Mesenchymal stem cell (in vitro differentiated cells and primary cell): ENCODE results near the gene CA10.

ENCODE experiments used
- DNase-seq: peaks from one replicate; pipeline ENCODE4 v3.0.0-alpha.2; 2013
- H2AFZ ChIP-seq: one replicate; pipeline ENCODE4 v1.6.1; 2013; ENCODE audit warnings: low read depth, mild to moderate bottlenecking, control low read depth, inconsistent platforms, low read length, moderate library complexity
- H2AK5ac ChIP-seq: 2 replicates; pipeline ENCODE4 v1.6.1; 2013; ENCODE audit warnings: low read length, moderate library complexity, mild to moderate bottlenecking, inconsistent platforms; ENCODE audit not compliant: severe bottlenecking
- H2BK120ac ChIP-seq: one replicate; pipeline ENCODE4 v1.6.1; 2013; ENCODE audit warnings: low read depth, mild to moderate bottlenecking, inconsistent platforms, low read length, moderate library complexity
- H2BK12ac ChIP-seq, 2 experiments: one replicate each; pipeline ENCODE4 v1.6.1; 2013; ENCODE audit warnings: inconsistent platforms in 2 of 2, low read length in 2 of 2, mild to moderate bottlenecking in 2 of 2, moderate library complexity in 2 of 2, control low read depth in 1 of 2
- H2BK15ac ChIP-seq: one replicate; pipeline ENCODE4 v1.6.1; 2013; ENCODE audit warnings: mild to moderate bottlenecking, low read depth, inconsistent platforms; ENCODE audit not compliant: poor library complexity, severe bottlenecking
- H2BK5ac ChIP-seq: 2 replicates; pipeline ENCODE4 v1.6.1; 2013; ENCODE audit warnings: low read depth, mild to moderate bottlenecking, low read length, control low read depth, inconsistent platforms; ENCODE audit not compliant: poor library complexity, severe bottlenecking
- H3K14ac ChIP-seq, 2 experiments: one replicate each; pipeline ENCODE4 v1.6.1; 2013; ENCODE audit warnings: inconsistent platforms in 2 of 2, low read length in 2 of 2, control low read depth in 1 of 2, mild to moderate bottlenecking in 1 of 2, moderate library complexity in 1 of 2
- H3K18ac ChIP-seq, 2 experiments: one replicate each; pipeline ENCODE4 v1.6.1; 2013; ENCODE audit warnings: inconsistent platforms in 2 of 2, low read length in 2 of 2, control low read depth in 1 of 2, low read depth in 1 of 2, mild to moderate bottlenecking in 1 of 2
- H3K23ac ChIP-seq, 2 experiments: one replicate each; pipeline ENCODE4 v1.6.1; 2013; ENCODE audit warnings: inconsistent platforms in 2 of 2, low read length in 2 of 2, mild to moderate bottlenecking in 2 of 2, moderate library complexity in 2 of 2, control low read depth in 1 of 2
- H3K27ac ChIP-seq: 2 replicates; pipeline ENCODE4 v1.5.1; 2013; ENCODE audit warnings: mild to moderate bottlenecking, moderate library complexity, low read length, control low read depth, inconsistent platforms; ENCODE audit not compliant: poor library complexity, severe bottlenecking
- H3K27me3 ChIP-seq, 2 experiments: 2 replicates each; pipeline versions ENCODE4 v1.6.1 to v1.7.0; 2013; ENCODE audit warnings: low read length in 2 of 2, mild to moderate bottlenecking in 2 of 2, moderate library complexity in 2 of 2, control low read depth in 1 of 2, inconsistent platforms in 1 of 2; ENCODE audit not compliant: control insufficient read depth in 1 of 2, insufficient read depth in 1 of 2
- H3K36me3 ChIP-seq, 2 experiments: 2 replicates each; pipeline versions ENCODE4 v1.6.1 to v1.7.0; 2013; ENCODE audit warnings: low read length in 2 of 2, control low read depth in 1 of 2, inconsistent platforms in 1 of 2, low read depth in 1 of 2, mild to moderate bottlenecking in 1 of 2; ENCODE audit not compliant: insufficient read depth in 2 of 2, control insufficient read depth in 1 of 2
- H3K4ac ChIP-seq, 2 experiments: one replicate each; pipeline ENCODE4 v1.6.1; 2013; ENCODE audit warnings: inconsistent platforms in 2 of 2, low read length in 2 of 2, mild to moderate bottlenecking in 2 of 2, moderate library complexity in 2 of 2, control low read depth in 1 of 2, low read depth in 1 of 2
- H3K4me1 ChIP-seq: 2 replicates; pipeline ENCODE4 v1.6.1; 2013; ENCODE audit warnings: low read depth, low read length, control low read depth; ENCODE audit not compliant: control insufficient read depth, insufficient read depth
- H3K4me2 ChIP-seq: 2 replicates; pipeline ENCODE4 v1.6.1; 2013; ENCODE audit warnings: low read length, mild to moderate bottlenecking, inconsistent platforms; ENCODE audit not compliant: poor library complexity, severe bottlenecking
- H3K4me3 ChIP-seq, 2 experiments: 2 replicates each; pipeline versions ENCODE4 v1.5.1 to v1.7.0; 2013; ENCODE audit warnings: low read length in 2 of 2, mild to moderate bottlenecking in 2 of 2, control low read depth in 1 of 2, low read depth in 1 of 2; ENCODE audit not compliant: insufficient read depth in 1 of 2
- H3K79me1 ChIP-seq: replicated peaks from 2 replicates; pipeline ENCODE4 v1.6.1; 2013; ENCODE audit warnings: mild to moderate bottlenecking, control low read depth, low read length, inconsistent platforms; ENCODE audit not compliant: poor library complexity, severe bottlenecking
- H3K9ac ChIP-seq: 2 replicates; pipeline ENCODE4 v1.7.0; 2013; ENCODE audit warnings: mild to moderate bottlenecking, low read length, moderate library complexity
- H3K9me3 ChIP-seq: 2 replicates; pipeline ENCODE4 v1.7.0; 2013; ENCODE audit warnings: mild to moderate bottlenecking, low read length; ENCODE audit not compliant: control insufficient read depth
- H4K8ac ChIP-seq: one replicate; pipeline ENCODE4 v1.6.1; 2013; ENCODE audit warnings: inconsistent platforms, mild to moderate bottlenecking, low read length, moderate library complexity
- H4K91ac ChIP-seq: one replicate; pipeline ENCODE4 v1.6.1; 2013; ENCODE audit warnings: mild to moderate bottlenecking, low read length, inconsistent platforms
- WGBS: methylation state at CpG from one replicate; pipeline ENCODE4 v1.1.7; 2013; ENCODE audit warnings: mixed read lengths; 5-methylcytosine and 5-hydroxymethylcytosine counted together

The CA10 gene

DNA sequence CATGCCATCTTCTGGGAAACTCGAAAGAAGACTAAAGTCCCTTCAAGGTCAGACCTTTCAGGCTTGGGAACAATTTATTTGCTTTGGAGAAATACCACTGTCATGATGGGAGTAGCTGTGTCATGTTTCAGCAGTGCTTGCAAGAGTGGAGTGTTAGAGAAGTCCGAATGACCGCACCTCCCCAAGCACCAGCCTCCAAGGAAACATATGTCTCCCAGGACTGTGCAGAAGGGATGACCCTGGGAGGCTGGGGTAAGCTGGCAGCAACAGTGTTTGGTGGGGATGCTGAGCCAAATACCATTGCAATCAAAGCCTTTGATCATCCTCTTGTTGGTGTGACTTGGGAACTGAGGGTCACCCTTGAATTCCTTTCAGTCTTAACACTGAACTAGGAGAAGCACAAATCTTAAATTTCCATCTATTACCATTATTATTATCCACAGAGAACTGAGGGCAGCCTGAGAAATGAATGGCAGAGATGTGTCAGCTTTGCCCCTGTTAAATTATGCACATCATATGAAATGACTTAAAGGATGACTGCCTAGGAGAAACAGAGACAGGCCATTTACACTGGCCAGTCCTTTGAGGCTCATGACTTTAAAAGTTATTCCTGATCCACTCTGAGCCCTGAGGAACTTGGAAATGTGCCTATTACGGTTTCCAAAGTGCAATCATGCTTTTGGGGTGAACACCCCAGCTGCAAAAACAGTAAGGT lies 244.9 kb downstream of the CA10 start:
- H3K36me3 ChIP-seq = no peaks in the 10 kb centered on the region
- H3K27me3 ChIP-seq = no peaks in the 10 kb centered on the region
- no peak overlapping the region for H2BK120ac ChIP-seq
- H3K4me2 ChIP-seq = no peak overlapping the region
- H2AK5ac ChIP-seq = no peak overlapping the region
- H4K8ac ChIP-seq = no peak overlapping the region
- H3K4me3 ChIP-seq = no peak overlapping the region
- DNase-seq = no peak
- H3K4ac ChIP-seq = no peak overlapping the region
- H3K27ac ChIP-seq = no peak overlapping the region
- H3K9me3 ChIP-seq = no peaks in the 10 kb centered on the region
- no peaks in the 10 kb centered on the region for H3K4me1 ChIP-seq
- H3K14ac ChIP-seq = no peak overlapping the region
- no peak overlapping the region for H3K18ac ChIP-seq
- no peak overlapping the region for H2BK5ac ChIP-seq
- H2BK15ac ChIP-seq = no peak overlapping the region
- no peaks in the 10 kb centered on the region for H3K79me1 ChIP-seq
- no peak overlapping the region for H4K91ac ChIP-seq
- H3K9ac ChIP-seq = no peak overlapping the region
- H2AFZ ChIP-seq = no peak overlapping the region
- 54% methylated on average over 4 of the region's 4 CpGs for WGBS
- H2BK12ac ChIP-seq = no peak overlapping the region
- H3K23ac ChIP-seq = no peak overlapping the region

DNA sequence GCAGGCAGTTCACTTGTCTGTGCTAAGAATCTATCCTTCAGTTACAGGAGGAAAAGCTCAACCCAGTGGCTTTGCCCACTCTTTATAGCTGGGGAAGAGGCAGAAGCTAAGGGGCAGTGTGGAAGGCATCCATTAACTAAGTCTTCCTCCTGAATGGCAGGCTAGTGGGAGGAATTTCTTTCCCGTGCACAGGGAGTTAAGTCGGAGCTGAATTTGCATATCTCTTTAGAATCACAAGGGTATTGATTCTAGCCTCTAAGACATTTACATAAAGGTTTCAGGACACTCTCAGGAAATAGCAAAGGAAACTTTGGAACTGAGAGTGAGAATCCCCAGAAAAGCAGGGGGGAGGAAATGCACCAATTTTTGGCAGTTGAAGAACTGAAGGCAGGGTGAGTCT lies 245.6 kb downstream of the CA10 start:
- Histone ChIP-seq H2AFZ (no peak overlapping the region), H3K79me1 (no peaks in the 10 kb centered on the region), H3K4me2 (no peak overlapping the region), H4K8ac (no peak overlapping the region), H4K91ac (no peak overlapping the region), H3K4me1 (no peaks in the 10 kb centered on the region), H2BK15ac (no peak overlapping the region), H3K14ac (no peak overlapping the region), H3K18ac (no peak overlapping the region), H3K4me3 (no peak overlapping the region), H3K36me3 (no peaks in the 10 kb centered on the region), H2AK5ac (no peak overlapping the region), H3K27ac (no peak overlapping the region), H2BK12ac (no peak overlapping the region), H3K27me3 (no peaks in the 10 kb centered on the region), H2BK120ac (no peak overlapping the region), H3K9ac (no peak overlapping the region), H3K23ac (no peak overlapping the region), H2BK5ac (no peak overlapping the region), H3K9me3 (no peaks in the 10 kb centered on the region), H3K4ac (no peak overlapping the region)
- WGBS = no CpG with 5 or more reads among the region's 2 CpGs
- DNase-seq = no peak

DNA sequence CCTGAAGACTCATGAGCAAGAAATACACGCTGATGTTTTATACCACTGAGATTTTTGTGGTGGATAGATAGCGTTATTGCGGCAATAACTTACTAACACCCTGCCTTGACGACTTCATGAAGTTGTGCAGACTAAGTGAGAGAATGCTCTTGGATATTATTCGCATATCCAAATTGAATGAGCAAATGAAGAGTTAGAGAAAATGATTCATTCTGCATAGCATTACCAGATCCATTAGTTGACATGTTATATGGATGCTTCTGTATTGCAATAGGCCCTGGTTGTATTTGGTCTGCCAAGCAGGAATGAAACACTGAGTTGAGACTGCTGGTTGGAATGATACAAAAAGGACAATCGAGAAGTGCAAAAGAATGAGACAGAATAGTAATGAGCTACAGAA lies 247.3 kb downstream of the CA10 start:
- Histone ChIP-seq H4K91ac (no peak overlapping the region), H3K27me3 (no peaks in the 10 kb centered on the region), H2BK12ac (no peak overlapping the region), H3K23ac (no peak overlapping the region), H3K79me1 (no peaks in the 10 kb centered on the region), H2AK5ac (no peak overlapping the region), H3K9ac (no peak overlapping the region), H2BK5ac (no peak overlapping the region), H3K14ac (no peak overlapping the region), H2AFZ (no peak overlapping the region), H3K4me3 (no peak overlapping the region), H2BK15ac (no peak overlapping the region), H3K36me3 (no peaks in the 10 kb centered on the region), H3K4ac (no peak overlapping the region), H3K27ac (no peak overlapping the region), H3K4me1 (no peaks in the 10 kb centered on the region), H4K8ac (no peak overlapping the region), H3K4me2 (no peak overlapping the region), H3K18ac (no peak overlapping the region), H2BK120ac (no peak overlapping the region), H3K9me3 (peaks cover 3% of the 10 kb centered on the region)
- WGBS = 87% methylated on average over 6 of the region's 6 CpGs
- DNase-seq = no peak

DNA sequence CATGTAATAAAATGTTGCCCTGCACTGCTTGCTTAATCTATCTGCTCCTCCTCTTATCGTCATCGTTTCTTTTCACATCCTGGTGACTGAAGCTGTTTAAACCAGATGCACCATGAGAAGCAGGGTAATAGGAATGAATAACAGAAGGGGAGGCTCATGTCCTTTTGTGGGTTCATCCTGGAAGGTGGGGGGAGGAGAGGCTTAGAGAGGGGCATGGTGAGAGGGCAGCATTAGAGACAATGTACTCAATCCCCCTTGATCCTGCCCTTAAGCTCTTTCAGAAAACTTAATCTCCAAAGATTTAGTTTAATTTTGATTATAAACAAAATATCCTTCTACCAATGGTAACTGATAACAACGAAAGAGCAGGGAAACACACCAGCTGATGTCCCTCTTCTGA lies 248.5 kb downstream of the CA10 start:
- Histone ChIP-seq H2BK5ac (no peak overlapping the region), H3K23ac (no peak overlapping the region), H3K36me3 (no peaks in the 10 kb centered on the region), H4K91ac (no peak overlapping the region), H2AK5ac (no peak overlapping the region), H3K18ac (no peak overlapping the region), H3K14ac (no peak overlapping the region), H3K27me3 (no peaks in the 10 kb centered on the region), H3K79me1 (no peaks in the 10 kb centered on the region), H3K4me2 (no peak overlapping the region), H2BK15ac (no peak overlapping the region), H2AFZ (no peak overlapping the region), H3K4me3 (no peak overlapping the region), H4K8ac (no peak overlapping the region), H3K27ac (no peak overlapping the region), H3K9ac (no peak overlapping the region), H3K9me3 (peaks cover 3% of the 10 kb centered on the region), H3K4me1 (no peaks in the 10 kb centered on the region), H3K4ac (no peak overlapping the region), H2BK120ac (no peak overlapping the region), H2BK12ac (no peak overlapping the region)
- no peak for DNase-seq
- WGBS = 73% methylated on average over 3 of the region's 3 CpGs
